Colonic mucosa (tissue), 4 donors: ENCODE results near the gene ABL1. TPM values are rescaled to one million over a fixed set of nuclear protein-coding genes. Genes with fewer than 3 reads are reported as not detected.

Experiments
- DNase-seq: peaks from one replicate; pipeline ENCODE4 v3.0.0-alpha.2; 2020
- H3K27ac ChIP-seq: fragments of 200-600 bp; one replicate; pipeline ENCODE4 v1.8.0; 2021
- H3K27me3 ChIP-seq: fragments of 200-600 bp; one replicate; pipeline ENCODE4 v1.8.0; 2021
- H3K36me3 ChIP-seq: fragments of 200-600 bp; one replicate; pipeline ENCODE4 v1.8.0; 2021
- H3K4me1 ChIP-seq: fragments of 200-600 bp; one replicate; pipeline ENCODE4 v1.8.0; 2021; ENCODE audit warnings: mild to moderate bottlenecking
- H3K4me3 ChIP-seq: fragments of 200-600 bp; one replicate; pipeline ENCODE4 v1.8.0; 2021
- H3K9ac ChIP-seq, 2 donors: one replicate each; pipeline ENCODE4 v1.7.0; 2013; ENCODE audit warnings: control low read depth in 2 of 2, low read depth in 2 of 2, low read length in 2 of 2
- H3K9me3 ChIP-seq: fragments of 200-600 bp; one replicate; pipeline ENCODE4 v1.8.0; 2021
- intact Hi-C: fragments of 100-400 bp; cut with DNase I; formaldehyde crosslinking; loops from one replicate; pipeline ENCODE4 v1.14.1; 2022
- total RNA-seq, 2 donors: library from RNA; stranded (reverse); fragmentation: NEBNext Ultra II Directional in 1 of 2; extraction: Animal tissue kit (Norgen Biotek cat#: 25700) in 1 of 2; gene quantifications; one replicate each; pipeline ENCODE4 v1.2.1, GENCODE V29; 2021
- TF ChIP-seq, protein P1 (sequence below): fragments of 200-600 bp; IDR thresholded peaks from one replicate; pipeline ENCODE4 v1.8.0; 2022; ENCODE audit warnings: antibody characterized with exemption, mild to moderate bottlenecking
- donor health status: healthy.
- donor health status: DM: no; HTN: no; CAD: no.
- donor health status: DM: no; HTN: no; CAD: no.

Gene ABL1
- total RNA-seq, 2 donors from 2014 or later, result 86.0 to 97.9 TPM

DNA sequence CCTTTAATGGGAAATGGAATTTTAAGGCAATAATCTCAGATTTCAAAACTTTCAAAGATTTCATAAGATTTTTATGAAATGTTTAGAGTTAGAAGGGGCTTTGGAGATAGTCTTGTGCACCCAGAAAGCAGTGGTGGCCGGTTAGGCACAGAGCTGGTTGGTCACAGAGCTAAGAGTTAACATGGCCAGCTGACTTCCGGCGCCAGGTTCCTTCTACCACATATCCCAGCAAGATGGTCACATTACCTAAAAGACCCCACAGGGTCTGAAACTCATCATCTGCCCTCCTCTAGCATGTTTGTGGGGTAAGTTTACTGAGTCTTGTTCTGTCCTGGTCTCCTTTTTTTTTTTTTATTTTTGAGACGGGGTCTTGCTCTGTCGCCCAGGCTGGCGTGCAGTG, 42.2 kb downstream of the ABL1 start:
- DNase-seq, result no peak
- TF ChIP-seq, protein P1, sequence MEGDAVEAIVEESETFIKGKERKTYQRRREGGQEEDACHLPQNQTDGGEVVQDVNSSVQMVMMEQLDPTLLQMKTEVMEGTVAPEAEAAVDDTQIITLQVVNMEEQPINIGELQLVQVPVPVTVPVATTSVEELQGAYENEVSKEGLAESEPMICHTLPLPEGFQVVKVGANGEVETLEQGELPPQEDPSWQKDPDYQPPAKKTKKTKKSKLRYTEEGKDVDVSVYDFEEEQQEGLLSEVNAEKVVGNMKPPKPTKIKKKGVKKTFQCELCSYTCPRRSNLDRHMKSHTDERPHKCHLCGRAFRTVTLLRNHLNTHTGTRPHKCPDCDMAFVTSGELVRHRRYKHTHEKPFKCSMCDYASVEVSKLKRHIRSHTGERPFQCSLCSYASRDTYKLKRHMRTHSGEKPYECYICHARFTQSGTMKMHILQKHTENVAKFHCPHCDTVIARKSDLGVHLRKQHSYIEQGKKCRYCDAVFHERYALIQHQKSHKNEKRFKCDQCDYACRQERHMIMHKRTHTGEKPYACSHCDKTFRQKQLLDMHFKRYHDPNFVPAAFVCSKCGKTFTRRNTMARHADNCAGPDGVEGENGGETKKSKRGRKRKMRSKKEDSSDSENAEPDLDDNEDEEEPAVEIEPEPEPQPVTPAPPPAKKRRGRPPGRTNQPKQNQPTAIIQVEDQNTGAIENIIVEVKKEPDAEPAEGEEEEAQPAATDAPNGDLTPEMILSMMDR, result no peak
- Histone ChIP-seq H3K4me3 (no peak overlapping the region), H3K27me3 (no peaks in the 10 kb centered on the region), H3K9me3 (no peaks in the 10 kb centered on the region), H3K9ac (no peak overlapping the region), H3K27ac (no peak overlapping the region), H3K4me1 (no peaks in the 10 kb centered on the region), H3K36me3 (peaks cover 21% of the 10 kb centered on the region)
- intact Hi-C loops, result no loop called here

DNA sequence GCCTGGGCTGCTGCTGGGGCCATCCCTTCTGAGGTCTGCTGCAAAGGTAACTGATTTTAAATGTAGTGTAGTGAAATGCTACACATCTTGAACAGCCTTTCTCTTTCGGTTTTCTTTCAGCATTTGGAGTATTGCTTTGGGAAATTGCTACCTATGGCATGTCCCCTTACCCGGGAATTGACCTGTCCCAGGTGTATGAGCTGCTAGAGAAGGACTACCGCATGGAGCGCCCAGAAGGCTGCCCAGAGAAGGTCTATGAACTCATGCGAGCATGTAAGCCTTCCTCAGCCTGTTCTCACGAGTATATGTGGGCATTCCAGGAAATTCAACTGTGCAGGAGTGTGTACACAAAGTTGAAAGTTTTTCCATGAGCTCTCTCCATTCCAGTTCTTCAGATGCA, 43.2 kb downstream of the ABL1 start:
- H3K4me1 ChIP-seq, result no peaks in the 10 kb centered on the region
- TF ChIP-seq, protein P1, result no peak
- H3K9me3 ChIP-seq, result no peaks in the 10 kb centered on the region
- H3K4me3 ChIP-seq, result no peak overlapping the region
- H3K27me3 ChIP-seq, result no peaks in the 10 kb centered on the region
- intact Hi-C loops, result no loop called here
- H3K36me3 ChIP-seq, result peaks cover 21% of the 10 kb centered on the region
- DNase-seq, result no peak
- no peak overlapping the region for H3K9ac ChIP-seq
- no peak overlapping the region for H3K27ac ChIP-seq

- no peaks in the 10 kb centered on the region for H3K9me3 ChIP-seq
- no peak overlapping the region for H3K4me3 ChIP-seq
- H3K27me3 ChIP-seq, result no peaks in the 10 kb centered on the region
- intact Hi-C loops, result no loop called here
- DNase-seq, result no peak
- no peaks in the 10 kb centered on the region for H3K4me1 ChIP-seq
- peaks cover 37% of the 10 kb centered on the region for H3K36me3 ChIP-seq
- H3K27ac ChIP-seq, result no peak overlapping the region
- TF ChIP-seq, protein P1, result no peak
- no peak overlapping the region for H3K9ac ChIP-seq
These were observed 44.9 kb downstream of the ABL1 start for GRCh38 chr9:130879863-130880411.

GRCh38 chr9:130880599-130881220, 45.7 kb downstream of the ABL1 start:
- Histone ChIP-seq H3K9ac (no peak overlapping the region), H3K9me3 (no peaks in the 10 kb centered on the region), H3K4me1 (no peaks in the 10 kb centered on the region), H3K27ac (no peak overlapping the region), H3K4me3 (no peak overlapping the region), H3K27me3 (no peaks in the 10 kb centered on the region), H3K36me3 (peaks cover 38% of the 10 kb centered on the region)
- intact Hi-C loops, result no loop called here
- DNase-seq, result no peak
- TF ChIP-seq, protein P1, result no peak

GRCh38 chr9:130881516-130881915, 46.5 kb downstream of the ABL1 start:
- TF ChIP-seq, protein P1, result no peak
- H3K4me3 ChIP-seq, result no peak overlapping the region
- H3K9ac ChIP-seq, result no peak overlapping the region
- H3K27ac ChIP-seq, result no peak overlapping the region
- H3K27me3 ChIP-seq, result no peaks in the 10 kb centered on the region
- no peaks in the 10 kb centered on the region for H3K4me1 ChIP-seq
- intact Hi-C loops, result no loop called here
- no peak for DNase-seq
- no peaks in the 10 kb centered on the region for H3K9me3 ChIP-seq
- H3K36me3 ChIP-seq, result peaks cover 40% of the 10 kb centered on the region
